ENCODE results near the gene TRERF1.

TRERF1 gene

DNA sequence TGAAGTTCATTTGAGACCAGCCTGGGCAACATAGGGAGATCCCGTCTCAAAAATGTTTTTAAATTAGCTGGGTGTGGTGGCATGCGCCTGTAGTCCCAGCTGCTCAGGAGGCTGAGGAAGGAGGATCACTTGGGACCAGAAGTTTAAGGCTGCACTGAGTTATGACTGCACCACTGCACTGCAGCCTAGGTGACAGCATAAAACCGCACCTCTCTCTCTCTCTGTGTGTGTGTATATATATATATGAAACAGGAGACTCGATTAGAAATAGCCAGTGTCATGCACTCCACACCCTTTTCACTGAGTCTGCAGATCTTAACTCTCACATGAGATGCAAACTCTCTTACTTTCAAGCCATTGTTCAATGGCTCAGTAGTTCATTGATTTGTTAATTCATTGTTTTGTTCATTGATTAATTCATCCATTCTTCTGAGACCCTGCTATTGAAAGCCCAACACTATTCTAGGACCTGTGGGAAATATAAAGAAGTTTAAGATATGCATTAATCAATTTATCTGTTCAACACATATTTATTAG is 181.7 kb downstream of the TRERF1 start:
- no peaks in the 10 kb centered on the region for H3K9me3 ChIP-seq (replicated peaks; ENCODE audit: insufficient read depth, low read length)
- peak overlapping the region; percentile 99 for H3K27ac ChIP-seq (ENCODE audit: low read length)
- H3K27me3 ChIP-seq (replicated peaks; ENCODE audit: insufficient read depth, low read length) = no peaks in the 10 kb centered on the region
- TF ChIP-seq EZH2 (optimal IDR thresholded peaks at IDR 0.05; ENCODE audit: low read depth, low read length) (no peak), EZH2phosphoT487 (IDR thresholded peaks at IDR 0.05; ENCODE audit: low read length) (no peak), CTCF (IDR thresholded peaks at IDR 0.05; ENCODE audit: low read length) (no peak)
- peak; percentile 90 for DNase-seq
- H3K79me2 ChIP-seq (ENCODE audit: low read length) = no peaks in the 10 kb centered on the region
- 0 out of 2 replicates have a peak overlapping the region, but pooled peaks have one; percentile 11 for H3K4me3 ChIP-seq (ENCODE audit: low read length)
- peaks cover 29% of the 10 kb centered on the region for H3K4me1 ChIP-seq (ENCODE audit: low read length)
- no peaks in the 10 kb centered on the region for H4K20me1 ChIP-seq (ENCODE audit: insufficient read depth, low read length)
- no peak overlapping the region for H2AFZ ChIP-seq (ENCODE audit: low read length)
- no peaks in the 10 kb centered on the region for H3K36me3 ChIP-seq (replicated peaks; ENCODE audit: insufficient read depth, low read length)
- no peaks in the 10 kb centered on the region for H3K9me2 ChIP-seq (replicated peaks; ENCODE audit: insufficient read depth, low read length)
- peak overlapping the region; percentile 71 for H3K4me2 ChIP-seq (ENCODE audit: low read depth, low read length)
- H3K9ac ChIP-seq (ENCODE audit: low read length) = peak overlapping the region; percentile 61
- H3F3A ChIP-seq (ENCODE audit: insufficient read depth, low read length) = peaks cover 16% of the 10 kb centered on the region

GRCh38 chr6:42269553-42269952 is 182.2 kb downstream of the TRERF1 start:
- H3K9me2 ChIP-seq (replicated peaks; ENCODE audit: insufficient read depth, low read length) = no peaks in the 10 kb centered on the region
- no peaks in the 10 kb centered on the region for H4K20me1 ChIP-seq (ENCODE audit: insufficient read depth, low read length)
- H3K4me3 ChIP-seq (ENCODE audit: low read length) = 0 out of 2 replicates have a peak overlapping the region, but pooled peaks have one; percentile 9
- H2AFZ ChIP-seq (ENCODE audit: low read length) = peak overlapping the region; percentile 56
- peaks cover 16% of the 10 kb centered on the region for H3F3A ChIP-seq (ENCODE audit: insufficient read depth, low read length)
- TF ChIP-seq EZH2phosphoT487 (IDR thresholded peaks at IDR 0.05; ENCODE audit: low read length) (no peak), CTCF (IDR thresholded peaks at IDR 0.05; ENCODE audit: low read length) (no peak), EZH2 (optimal IDR thresholded peaks at IDR 0.05; ENCODE audit: low read depth, low read length) (no peak)
- H3K9me3 ChIP-seq (replicated peaks; ENCODE audit: insufficient read depth, low read length) = no peaks in the 10 kb centered on the region
- no peaks in the 10 kb centered on the region for H3K27me3 ChIP-seq (replicated peaks; ENCODE audit: insufficient read depth, low read length)
- peak; percentile 96 for DNase-seq
- peak overlapping the region; percentile 71 for H3K4me2 ChIP-seq (ENCODE audit: low read depth, low read length)
- no peaks in the 10 kb centered on the region for H3K36me3 ChIP-seq (replicated peaks; ENCODE audit: insufficient read depth, low read length)
- H3K9ac ChIP-seq (ENCODE audit: low read length) = peak overlapping the region; percentile 61
- H3K27ac ChIP-seq (ENCODE audit: low read length) = peak overlapping the region; percentile 99
- H3K79me2 ChIP-seq (ENCODE audit: low read length) = no peaks in the 10 kb centered on the region
- peaks cover 29% of the 10 kb centered on the region for H3K4me1 ChIP-seq (ENCODE audit: low read length)

- no peak for DNase-seq
- Histone ChIP-seq H3K9me3 (replicated peaks; ENCODE audit: insufficient read depth, low read length) (no peaks in the 10 kb centered on the region), H3K4me2 (ENCODE audit: low read depth, low read length) (peak overlapping the region; percentile 71), H3K27ac (ENCODE audit: low read length) (peak overlapping the region; percentile 99), H3K4me3 (ENCODE audit: low read length) (no peak overlapping the region), H3K27me3 (replicated peaks; ENCODE audit: insufficient read depth, low read length) (no peaks in the 10 kb centered on the region), H2AFZ (ENCODE audit: low read length) (peak overlapping the region; percentile 56), H3F3A (ENCODE audit: insufficient read depth, low read length) (peaks cover 16% of the 10 kb centered on the region), H3K9me2 (replicated peaks; ENCODE audit: insufficient read depth, low read length) (no peaks in the 10 kb centered on the region), H3K4me1 (ENCODE audit: low read length) (peaks cover 29% of the 10 kb centered on the region), H3K36me3 (replicated peaks; ENCODE audit: insufficient read depth, low read length) (no peaks in the 10 kb centered on the region), H4K20me1 (ENCODE audit: insufficient read depth, low read length) (no peaks in the 10 kb centered on the region), H3K9ac (ENCODE audit: low read length) (peak overlapping the region; percentile 58), H3K79me2 (ENCODE audit: low read length) (no peaks in the 10 kb centered on the region)
- TF ChIP-seq EZH2 (optimal IDR thresholded peaks at IDR 0.05; ENCODE audit: low read depth, low read length) = no peak
- TF ChIP-seq CTCF (IDR thresholded peaks at IDR 0.05; ENCODE audit: low read length) = no peak
- no peak for TF ChIP-seq EZH2phosphoT487 (IDR thresholded peaks at IDR 0.05; ENCODE audit: low read length)
These were observed 182.9 kb downstream of the TRERF1 start for GRCh38 chr6:42268835-42269204.

Data from MM.1S (cell line).